ENCODE data around the gene ERAL1. TPM values are rescaled to one million over a fixed set of nuclear protein-coding genes. Genes with fewer than 3 reads are reported as not detected.

ERAL1 gene
- total RNA-seq, 1 experiment from 2014 or later = 47.2 TPM

DNA sequence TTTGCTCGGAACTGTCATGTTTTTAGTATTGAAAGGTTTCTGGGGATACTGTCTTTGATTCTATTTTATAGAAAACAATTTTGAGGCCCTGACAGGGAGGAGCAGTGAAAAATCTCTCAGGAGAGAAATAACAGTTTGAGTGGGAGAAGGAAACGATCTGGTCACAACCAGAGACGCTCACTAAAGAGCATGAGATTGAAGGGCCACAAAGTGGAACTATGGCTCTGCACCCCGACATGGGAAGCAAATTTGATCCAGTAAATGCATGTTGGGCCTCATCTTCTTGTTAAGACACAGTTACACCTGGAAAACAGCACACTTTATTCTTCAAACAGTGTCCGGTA, 492 bp downstream of the ERAL1 start:
- Mint-ChIP-seq H3K9me3 (ENCODE audit: low read depth, unreplicated experiment) (no peaks in the 10 kb centered on the region), H3K4me3 (ENCODE audit: low read depth, unreplicated experiment) (peak overlapping the region; percentile 81), H3K27me3 (ENCODE audit: unreplicated experiment) (no peaks in the 10 kb centered on the region), H3K4me1 (ENCODE audit: low read depth, unreplicated experiment) (no peaks in the 10 kb centered on the region), H3K27ac (ENCODE audit: unreplicated experiment) (peak overlapping the region; percentile 60), H3K36me3 (ENCODE audit: insufficient read depth, unreplicated experiment) (peaks cover 28% of the 10 kb centered on the region)
- intact Hi-C loops (cut with micrococcal nuclease; ENCODE audit: unreplicated experiment) = no loop called here
- CTCF ChIA-PET = no interaction called here
- no peak for DNase-seq
- TSS peak; percentile 86 for BruUV-seq (replicated peaks)
- TF ChIP-seq, protein P1, sequence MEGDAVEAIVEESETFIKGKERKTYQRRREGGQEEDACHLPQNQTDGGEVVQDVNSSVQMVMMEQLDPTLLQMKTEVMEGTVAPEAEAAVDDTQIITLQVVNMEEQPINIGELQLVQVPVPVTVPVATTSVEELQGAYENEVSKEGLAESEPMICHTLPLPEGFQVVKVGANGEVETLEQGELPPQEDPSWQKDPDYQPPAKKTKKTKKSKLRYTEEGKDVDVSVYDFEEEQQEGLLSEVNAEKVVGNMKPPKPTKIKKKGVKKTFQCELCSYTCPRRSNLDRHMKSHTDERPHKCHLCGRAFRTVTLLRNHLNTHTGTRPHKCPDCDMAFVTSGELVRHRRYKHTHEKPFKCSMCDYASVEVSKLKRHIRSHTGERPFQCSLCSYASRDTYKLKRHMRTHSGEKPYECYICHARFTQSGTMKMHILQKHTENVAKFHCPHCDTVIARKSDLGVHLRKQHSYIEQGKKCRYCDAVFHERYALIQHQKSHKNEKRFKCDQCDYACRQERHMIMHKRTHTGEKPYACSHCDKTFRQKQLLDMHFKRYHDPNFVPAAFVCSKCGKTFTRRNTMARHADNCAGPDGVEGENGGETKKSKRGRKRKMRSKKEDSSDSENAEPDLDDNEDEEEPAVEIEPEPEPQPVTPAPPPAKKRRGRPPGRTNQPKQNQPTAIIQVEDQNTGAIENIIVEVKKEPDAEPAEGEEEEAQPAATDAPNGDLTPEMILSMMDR (IDR thresholded peaks at IDR 0.05; ENCODE audit: unreplicated experiment) = no peak

DNA sequence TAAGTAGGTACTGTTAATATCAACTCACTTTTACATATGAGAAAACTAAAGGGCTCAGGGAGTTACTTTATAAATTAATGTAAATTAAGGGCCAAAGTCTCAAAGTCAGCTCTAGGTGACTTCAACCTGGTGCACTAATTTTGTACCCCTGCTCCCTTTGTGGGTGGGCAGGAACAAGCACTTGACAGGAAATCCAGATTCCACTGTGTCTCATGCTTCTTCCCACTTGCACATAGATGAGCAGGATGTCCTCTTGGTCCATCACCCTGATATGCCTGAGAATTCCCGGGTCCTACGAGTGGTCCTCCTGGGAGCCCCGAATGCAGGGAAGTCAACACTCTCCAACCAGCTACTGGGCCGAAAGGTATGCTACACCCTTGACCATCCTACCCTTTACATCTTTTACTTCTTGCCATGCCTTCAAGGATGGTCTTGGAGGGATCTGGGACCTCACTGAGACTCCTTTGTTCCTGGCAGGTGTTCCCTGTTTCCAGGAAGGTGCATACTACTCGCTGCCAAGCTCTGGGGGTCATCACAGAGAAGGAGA, 1.3 kb downstream of the ERAL1 start:
- CTCF ChIA-PET = no interaction called here
- Mint-ChIP-seq H3K27ac (ENCODE audit: unreplicated experiment) (no peak overlapping the region), H3K36me3 (ENCODE audit: insufficient read depth, unreplicated experiment) (peaks cover 31% of the 10 kb centered on the region), H3K4me3 (ENCODE audit: low read depth, unreplicated experiment) (peak overlapping the region; percentile 81), H3K9me3 (ENCODE audit: low read depth, unreplicated experiment) (no peaks in the 10 kb centered on the region), H3K4me1 (ENCODE audit: low read depth, unreplicated experiment) (no peaks in the 10 kb centered on the region), H3K27me3 (ENCODE audit: unreplicated experiment) (no peaks in the 10 kb centered on the region)
- intact Hi-C loops (cut with micrococcal nuclease; ENCODE audit: unreplicated experiment) = no loop called here
- no peak for DNase-seq
- BruUV-seq (replicated peaks) = no TSS peak
- TF ChIP-seq, protein P1 (IDR thresholded peaks at IDR 0.05; ENCODE audit: unreplicated experiment) = no peak

DNA sequence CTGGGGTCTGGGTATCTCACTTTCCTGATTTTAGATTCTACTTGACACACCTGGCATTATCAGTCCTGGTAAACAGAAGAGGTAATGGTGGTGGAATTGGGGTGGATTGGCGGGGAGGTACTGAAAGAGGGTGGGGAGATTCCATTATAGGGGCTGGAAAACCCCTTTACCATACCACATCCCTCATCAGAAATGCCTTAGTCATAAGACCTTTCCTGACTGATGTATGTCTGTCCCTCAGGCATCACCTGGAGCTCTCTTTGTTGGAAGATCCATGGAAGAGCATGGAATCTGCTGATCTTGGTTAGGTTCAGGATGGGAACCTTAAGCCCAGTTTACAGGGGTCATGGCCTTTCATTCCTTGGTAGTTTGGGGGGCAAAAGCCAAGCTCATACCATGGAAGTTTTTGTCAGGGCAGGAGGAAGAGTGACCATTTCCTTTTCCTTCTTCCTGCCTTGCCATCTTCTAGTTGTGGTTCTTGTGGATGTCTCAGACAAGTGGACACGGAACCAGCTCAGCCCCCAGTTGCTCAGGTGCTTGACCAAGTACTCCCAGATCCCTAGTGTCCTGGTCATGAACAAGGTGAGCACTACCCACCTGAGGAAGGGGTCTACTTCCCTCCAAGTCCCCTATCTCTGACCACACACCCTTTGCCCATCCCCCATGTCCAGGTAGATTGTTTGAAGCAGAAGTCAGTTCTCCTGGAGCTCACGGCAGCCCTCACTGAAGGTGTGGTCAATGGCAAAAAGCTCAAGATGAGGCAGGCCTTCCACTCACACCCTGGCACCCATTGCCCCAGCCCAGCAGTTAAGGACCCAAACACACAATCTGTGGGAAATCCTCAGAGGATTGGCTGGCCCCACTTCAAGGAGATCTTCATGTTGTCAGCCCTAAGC, 3.3 kb downstream of the ERAL1 start:
- H3K27ac Mint-ChIP-seq (ENCODE audit: unreplicated experiment) = no peak overlapping the region
- CTCF ChIA-PET = no interaction called here
- no TSS peak for BruUV-seq (replicated peaks)
- TF ChIP-seq, protein P1 (IDR thresholded peaks at IDR 0.05; ENCODE audit: unreplicated experiment) = no peak
- intact Hi-C loops (cut with micrococcal nuclease; ENCODE audit: unreplicated experiment) = no loop called here
- H3K9me3 Mint-ChIP-seq (ENCODE audit: low read depth, unreplicated experiment) = no peaks in the 10 kb centered on the region
- no peaks in the 10 kb centered on the region for H3K4me1 Mint-ChIP-seq (ENCODE audit: low read depth, unreplicated experiment)
- no peak for DNase-seq
- H3K36me3 Mint-ChIP-seq (ENCODE audit: insufficient read depth, unreplicated experiment) = peaks cover 31% of the 10 kb centered on the region
- no peaks in the 10 kb centered on the region for H3K27me3 Mint-ChIP-seq (ENCODE audit: unreplicated experiment)
- H3K4me3 Mint-ChIP-seq (ENCODE audit: low read depth, unreplicated experiment) = no peak overlapping the region

DNA sequence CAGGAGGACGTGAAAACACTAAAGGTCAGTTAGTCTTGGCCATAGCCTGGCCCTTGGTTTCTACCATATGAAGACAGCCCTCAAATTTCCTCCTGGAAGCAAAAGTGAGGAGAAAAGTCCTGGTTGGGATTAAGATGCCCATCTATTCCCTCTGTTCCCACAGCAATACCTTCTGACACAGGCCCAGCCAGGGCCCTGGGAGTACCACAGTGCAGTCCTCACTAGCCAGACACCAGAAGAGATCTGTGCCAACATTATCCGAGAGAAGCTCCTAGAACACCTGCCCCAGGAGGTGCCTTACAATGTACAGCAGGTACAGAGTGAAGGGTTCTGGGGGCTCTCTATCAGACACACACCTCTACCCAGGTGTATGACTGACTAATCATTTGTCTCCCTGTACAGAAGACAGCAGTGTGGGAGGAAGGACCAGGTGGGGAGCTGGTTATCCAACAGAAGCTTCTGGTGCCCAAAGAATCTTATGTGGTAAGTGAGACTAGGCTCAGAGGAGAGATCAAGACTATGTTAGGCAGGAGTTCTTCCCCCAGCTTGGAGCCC, 4.1 kb downstream of the ERAL1 start:
- intact Hi-C loops (cut with micrococcal nuclease; ENCODE audit: unreplicated experiment) = no loop called here

More for the DNA sequence above, 4.1 kb downstream of the ERAL1 start:
- BruUV-seq (replicated peaks) = no TSS peak
- CTCF ChIA-PET = interaction anchor here (0.5 kb wide), 1 partner anchor 85 kb away, joined by 4 read pairs; no protein-coding TSS in a partner anchor
- TF ChIP-seq, protein P1 (IDR thresholded peaks at IDR 0.05; ENCODE audit: unreplicated experiment) = no peak
- no peak overlapping the region for H3K4me3 Mint-ChIP-seq (ENCODE audit: low read depth, unreplicated experiment)
- no peak for DNase-seq
- H3K27me3 Mint-ChIP-seq (ENCODE audit: unreplicated experiment) = no peaks in the 10 kb centered on the region
- H3K27ac Mint-ChIP-seq (ENCODE audit: unreplicated experiment) = no peak overlapping the region
- no peaks in the 10 kb centered on the region for H3K4me1 Mint-ChIP-seq (ENCODE audit: low read depth, unreplicated experiment)
- H3K9me3 Mint-ChIP-seq (ENCODE audit: low read depth, unreplicated experiment) = no peaks in the 10 kb centered on the region
- H3K36me3 Mint-ChIP-seq (ENCODE audit: insufficient read depth, unreplicated experiment) = peaks cover 31% of the 10 kb centered on the region

Measured in Calu3 (cell line).